Smooth muscle cell (in vitro differentiated cells): ENCODE data around the gene AGFG1. TPM values are rescaled to one million over a fixed set of nuclear protein-coding genes. Genes with fewer than 3 reads are reported as not detected.
A peak's percentile ranks its signal among the peaks of the same experiment; 100 is the strongest.

Experiments
- DNase-seq: peaks from one replicate; lab custom pipeline; 2025; ENCODE audit not compliant: unreplicated experiment; lab: John Stamatoyannopoulos, UW
- H2AFZ ChIP-seq: fragments of 200-600 bp; sonication (generic); 2 replicates; pipeline ENCODE4 v1.6.0; 2016; ENCODE audit warnings: antibody characterized with exemption, low read depth, mild to moderate bottlenecking
- H3F3A ChIP-seq: fragments of 200-600 bp; sonication (generic); 2 replicates; pipeline ENCODE4 v1.6.0; 2017; ENCODE audit warnings: antibody characterized with exemption, low read depth
- H3K27ac ChIP-seq: fragments of 200-600 bp; sonication (generic); 2 replicates; pipeline ENCODE4 v1.5.1; 2016; ENCODE audit warnings: low read depth, mild to moderate bottlenecking
- H3K27me3 ChIP-seq: fragments of 200-600 bp; sonication (generic); 2 replicates; pipeline ENCODE4 v1.6.1; 2016; ENCODE audit warnings: low read depth, mild to moderate bottlenecking
- H3K36me3 ChIP-seq: fragments of 200-600 bp; sonication (generic); 2 replicates; pipeline ENCODE4 v1.5.1; 2016; ENCODE audit warnings: low read depth
- H3K4me1 ChIP-seq: fragments of 200-600 bp; sonication (generic); 2 replicates; pipeline ENCODE4 v1.5.1; 2016; ENCODE audit warnings: low read depth
- H3K4me2 ChIP-seq: fragments of 200-600 bp; sonication (generic); 2 replicates; pipeline ENCODE4 v1.6.0; 2016; ENCODE audit warnings: mild to moderate bottlenecking
- H3K4me3 ChIP-seq: fragments of 200-600 bp; sonication (generic); 2 replicates; pipeline ENCODE4 v1.5.1; 2016; ENCODE audit warnings: mild to moderate bottlenecking
- H3K79me2 ChIP-seq: fragments of 200-600 bp; sonication (generic); 2 replicates; pipeline ENCODE4 v1.6.0; 2016; ENCODE audit warnings: low read depth, mild to moderate bottlenecking
- H3K9ac ChIP-seq: fragments of 200-600 bp; sonication (generic); 2 replicates; pipeline ENCODE4 v1.6.0; 2016; ENCODE audit warnings: low read depth
- H3K9me3 ChIP-seq: fragments of 200-600 bp; sonication (generic); replicated peaks from 2 replicates; pipeline ENCODE4 v1.5.1; 2016; ENCODE audit warnings: low read depth
- H4K20me1 ChIP-seq: fragments of 200-600 bp; sonication (generic); 2 replicates; pipeline ENCODE4 v1.6.0; 2016; ENCODE audit warnings: low read depth
- WGBS: methylation state at CpG from one replicate; pipeline ENCODE4 v1.1.7; 2016; ENCODE audit warnings: low lambda C conversion rate; 5-methylcytosine and 5-hydroxymethylcytosine counted together
- polyA plus RNA-seq: library from polyadenylated mRNA; unstranded; fragments of >200 nt; fragmentation: Nextera tagmentation; extraction: Ambion mirVana; gene quantifications from 2 replicates; pipeline ENCODE4 v1.2.1, GENCODE V29; 2016
- total RNA-seq: library from RNA; depleted of rRNA; stranded (reverse); fragments of >200 nt; gene quantifications from 2 replicates; pipeline ENCODE4 v1.2.3, GENCODE V29; 2014
- TF ChIP-seq, protein P1 (sequence below): fragments of 200-600 bp; sonication (generic); IDR thresholded peaks from 2 replicates; pipeline ENCODE4 v1.5.1; 2017; ENCODE audit warnings: borderline replicate concordance, mild to moderate bottlenecking, antibody characterized with exemption; ENCODE audit not compliant: insufficient read depth, poor library complexity, severe bottlenecking

Gene AGFG1
- total and polyA plus RNA-seq, 2 experiments from 2014 or later: 60.5 to 127 TPM

DNA sequence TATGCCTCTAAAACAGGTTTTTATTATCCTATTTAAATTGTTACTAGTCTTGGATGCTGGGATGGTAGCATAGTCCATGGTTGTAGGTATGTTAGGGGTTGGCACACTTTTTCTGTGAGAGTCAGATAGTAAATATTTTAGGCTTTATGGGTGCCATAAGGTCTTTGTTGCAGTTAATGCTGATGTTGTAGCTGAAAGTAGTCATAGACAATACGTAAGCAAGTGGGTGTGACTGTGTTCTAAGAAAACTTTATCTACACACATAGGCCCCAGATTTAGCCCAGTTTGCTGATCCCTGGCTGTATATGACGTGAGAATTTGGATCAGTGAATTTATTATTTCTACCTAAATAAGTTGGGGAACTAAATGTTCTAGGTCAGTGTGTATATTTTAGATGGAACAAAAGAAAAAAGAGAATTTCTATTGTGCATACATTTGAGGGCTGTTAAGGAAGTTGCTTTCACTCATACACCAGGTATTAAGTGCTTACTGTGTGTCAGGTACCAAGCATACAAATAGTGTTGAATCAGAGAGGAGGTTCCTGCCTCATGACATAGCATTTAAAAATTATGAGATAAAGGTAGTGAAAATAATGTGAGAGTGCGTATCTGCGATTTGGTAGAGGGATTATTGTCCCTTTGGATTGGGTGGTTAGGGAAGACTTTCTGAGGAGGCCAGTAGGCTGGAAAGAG, 39.4 kb downstream of the AGFG1 start:
- Histone ChIP-seq H3K79me2 (peaks cover 100% of the 10 kb centered on the region), H3F3A (peaks cover 7% of the 10 kb centered on the region), H3K27ac (peak overlapping the region; percentile 48), H3K9ac (no peak overlapping the region), H3K27me3 (no peaks in the 10 kb centered on the region), H3K4me2 (peak overlapping the region; percentile 76), H2AFZ (no peak overlapping the region), H3K36me3 (no peaks in the 10 kb centered on the region), H3K4me3 (no peak overlapping the region), H4K20me1 (peaks cover 100% of the 10 kb centered on the region), H3K9me3 (no peaks in the 10 kb centered on the region), H3K4me1 (peaks cover 54% of the 10 kb centered on the region)
- TF ChIP-seq, protein P1, sequence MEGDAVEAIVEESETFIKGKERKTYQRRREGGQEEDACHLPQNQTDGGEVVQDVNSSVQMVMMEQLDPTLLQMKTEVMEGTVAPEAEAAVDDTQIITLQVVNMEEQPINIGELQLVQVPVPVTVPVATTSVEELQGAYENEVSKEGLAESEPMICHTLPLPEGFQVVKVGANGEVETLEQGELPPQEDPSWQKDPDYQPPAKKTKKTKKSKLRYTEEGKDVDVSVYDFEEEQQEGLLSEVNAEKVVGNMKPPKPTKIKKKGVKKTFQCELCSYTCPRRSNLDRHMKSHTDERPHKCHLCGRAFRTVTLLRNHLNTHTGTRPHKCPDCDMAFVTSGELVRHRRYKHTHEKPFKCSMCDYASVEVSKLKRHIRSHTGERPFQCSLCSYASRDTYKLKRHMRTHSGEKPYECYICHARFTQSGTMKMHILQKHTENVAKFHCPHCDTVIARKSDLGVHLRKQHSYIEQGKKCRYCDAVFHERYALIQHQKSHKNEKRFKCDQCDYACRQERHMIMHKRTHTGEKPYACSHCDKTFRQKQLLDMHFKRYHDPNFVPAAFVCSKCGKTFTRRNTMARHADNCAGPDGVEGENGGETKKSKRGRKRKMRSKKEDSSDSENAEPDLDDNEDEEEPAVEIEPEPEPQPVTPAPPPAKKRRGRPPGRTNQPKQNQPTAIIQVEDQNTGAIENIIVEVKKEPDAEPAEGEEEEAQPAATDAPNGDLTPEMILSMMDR: no peak
- WGBS: 77% methylated on average over 4 of the region's 4 CpGs
- no peak for DNase-seq

DNA sequence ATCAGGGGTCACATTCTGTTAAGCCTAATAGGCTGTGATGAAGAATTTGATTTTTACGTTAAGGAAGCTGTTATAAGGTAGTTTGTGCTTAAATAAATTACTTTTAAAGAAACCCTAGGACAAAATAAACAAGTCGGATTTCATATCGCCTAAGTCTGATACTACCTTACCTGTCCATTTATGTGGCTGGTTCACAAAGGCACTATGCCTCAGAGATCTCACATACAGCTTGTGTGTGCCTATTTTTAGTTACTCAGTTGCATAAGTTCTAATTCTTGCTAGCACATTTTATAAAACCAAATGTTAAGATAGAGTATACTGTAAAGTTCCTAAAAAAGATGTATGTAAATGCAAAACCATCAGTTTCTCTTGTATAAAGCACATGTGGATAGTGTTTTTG, 40.0 kb downstream of the AGFG1 start:
- Histone ChIP-seq H3K9ac (no peak overlapping the region), H3K79me2 (peaks cover 100% of the 10 kb centered on the region), H3F3A (peaks cover 7% of the 10 kb centered on the region), H3K36me3 (no peaks in the 10 kb centered on the region), H2AFZ (no peak overlapping the region), H4K20me1 (peaks cover 100% of the 10 kb centered on the region), H3K27ac (peak overlapping the region; percentile 48), H3K4me3 (no peak overlapping the region), H3K4me1 (peaks cover 53% of the 10 kb centered on the region), H3K4me2 (peak overlapping the region; percentile 76), H3K27me3 (no peaks in the 10 kb centered on the region), H3K9me3 (no peaks in the 10 kb centered on the region)
- 95% methylated on average over 3 of the region's 3 CpGs for WGBS
- TF ChIP-seq, protein P1: no peak
- no peak for DNase-seq

DNA sequence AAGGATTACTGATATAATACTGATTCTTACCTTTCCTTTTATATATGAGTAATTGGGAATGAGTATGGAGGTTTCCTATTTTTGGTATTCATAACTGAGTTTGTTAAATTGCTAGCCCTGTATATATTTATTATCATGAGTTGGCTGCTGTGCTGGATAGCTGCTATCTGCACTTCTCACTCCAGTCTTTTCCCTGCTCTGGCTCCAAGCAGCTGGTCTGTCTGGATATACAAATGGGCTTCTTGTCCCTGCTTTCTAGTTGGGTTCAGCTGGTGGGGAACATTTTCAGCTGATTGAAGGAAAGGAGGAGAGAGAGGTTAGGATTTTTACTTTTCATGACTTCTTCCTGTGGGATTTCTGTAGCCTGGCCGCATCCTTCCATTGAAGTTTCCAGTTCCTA, 41.2 kb downstream of the AGFG1 start:
- peaks cover 100% of the 10 kb centered on the region for H3K79me2 ChIP-seq
- DNase-seq: no peak
- H3K36me3 ChIP-seq: no peaks in the 10 kb centered on the region
- peaks cover 7% of the 10 kb centered on the region for H3F3A ChIP-seq
- H3K4me3 ChIP-seq: no peak overlapping the region
- H3K4me1 ChIP-seq: peaks cover 42% of the 10 kb centered on the region
- H2AFZ ChIP-seq: no peak overlapping the region
- 65% methylated on average over 1 of the region's 1 CpG for WGBS
- H3K4me2 ChIP-seq: peak overlapping the region; percentile 3
- H3K27me3 ChIP-seq: no peaks in the 10 kb centered on the region
- peaks cover 100% of the 10 kb centered on the region for H4K20me1 ChIP-seq
- H3K27ac ChIP-seq: peak overlapping the region; percentile 48
- no peak overlapping the region for H3K9ac ChIP-seq
- H3K9me3 ChIP-seq: no peaks in the 10 kb centered on the region
- TF ChIP-seq, protein P1: no peak

DNA sequence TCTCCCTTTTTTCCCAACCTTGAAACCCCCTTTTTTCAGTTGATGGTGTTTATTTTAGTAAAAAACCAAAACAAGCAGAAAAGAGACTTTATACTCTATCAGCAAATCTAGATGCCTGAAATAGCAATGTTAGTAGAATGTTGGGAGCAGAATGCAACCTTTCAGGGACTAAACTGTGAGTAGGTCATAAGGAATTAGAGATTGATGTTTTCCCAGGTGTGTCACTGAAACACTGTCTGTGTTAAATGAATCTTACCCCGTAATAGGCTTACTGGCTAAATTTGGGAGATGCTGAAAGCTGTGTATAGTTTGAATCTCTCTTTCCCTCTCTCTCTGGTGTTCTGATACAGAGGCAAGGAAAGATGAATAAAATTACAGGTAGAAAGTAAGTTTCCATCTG, 43.8 kb downstream of the AGFG1 start:
- Histone ChIP-seq H3K36me3 (no peaks in the 10 kb centered on the region), H3F3A (no peaks in the 10 kb centered on the region), H3K4me2 (peak overlapping the region; percentile 7), H3K79me2 (peaks cover 100% of the 10 kb centered on the region), H3K9me3 (no peaks in the 10 kb centered on the region), H2AFZ (no peak overlapping the region), H3K4me1 (peaks cover 18% of the 10 kb centered on the region), H4K20me1 (peaks cover 100% of the 10 kb centered on the region), H3K27me3 (no peaks in the 10 kb centered on the region), H3K9ac (no peak overlapping the region), H3K27ac (peak overlapping the region; percentile 34), H3K4me3 (no peak overlapping the region)
- TF ChIP-seq, protein P1: no peak
- 80% methylated on average over 1 of the region's 1 CpG for whole genome bisulfite sequencing
- no peak for DNase-seq
